ENCODE data around the gene RNF126. TPM values are rescaled to one million over a fixed set of nuclear protein-coding genes. Genes with fewer than 3 reads are reported as not detected.
"Not testable (repeated sequence)": the region's sequence is repeated elsewhere in the genome, so short reads cannot be mapped to it uniquely, and the experiment has no call there.

The RNF126 gene
- total and polyA plus RNA-seq, 2 experiments from 2014 or later: 42.7 to 89.6 TPM

DNA sequence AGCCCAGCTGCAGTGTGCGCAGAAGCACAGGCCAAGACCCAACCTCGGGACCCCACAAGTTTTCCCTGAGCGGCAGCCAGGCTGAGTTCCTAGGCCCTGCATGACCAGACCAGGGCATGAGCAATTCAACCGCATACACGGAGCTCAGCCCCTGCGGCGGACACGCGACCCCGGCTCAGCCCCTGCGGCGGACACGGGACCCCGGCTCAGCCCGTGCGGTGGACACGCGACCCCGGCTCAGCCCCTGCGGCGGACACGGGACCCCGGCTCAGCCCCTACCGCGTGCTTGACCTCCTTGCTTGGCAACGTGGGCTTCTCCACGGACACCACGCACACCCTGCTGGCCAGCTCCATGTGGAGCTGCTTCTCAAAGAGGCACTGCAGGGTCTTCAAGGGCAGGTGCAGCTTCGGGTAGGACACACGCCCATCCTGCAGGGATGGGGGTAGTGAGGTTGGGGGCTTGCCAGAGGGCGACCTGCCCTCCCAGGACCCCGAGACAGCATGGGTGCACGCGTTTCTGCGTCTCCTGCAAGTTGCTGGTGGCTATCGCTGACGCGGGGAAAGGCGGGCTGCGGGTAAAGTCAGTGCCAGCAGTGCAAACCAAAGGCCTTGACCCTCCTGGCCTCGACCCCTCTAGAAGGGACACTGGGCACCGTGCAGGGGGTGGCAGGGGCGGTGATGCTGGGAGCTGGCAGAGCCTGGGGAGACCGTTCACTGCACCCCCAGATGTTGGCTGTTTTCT, 39.7 kb downstream of the RNF126 start:
- H3K4me3 ChIP-seq: no peak overlapping the region
- H3K9me2 ChIP-seq (replicated peaks; ENCODE audit: insufficient read depth): no peaks in the 10 kb centered on the region
- no peak overlapping the region for H3K27ac ChIP-seq
- H3K4me1 ChIP-seq (ENCODE audit: insufficient read depth): no peaks in the 10 kb centered on the region
- peaks cover 5% of the 10 kb centered on the region for H3K79me2 ChIP-seq
- WGBS (ENCODE audit: low lambda C conversion rate, missing lambda C conversion rate): 97% methylated on average over 43 of the region's 44 CpGs
- H3K9me3 ChIP-seq (ENCODE audit: low read depth): no peaks in the 10 kb centered on the region
- H4K20me1 ChIP-seq (ENCODE audit: insufficient read depth, poor library complexity, severe bottlenecking): no peaks in the 10 kb centered on the region
- H2AFZ ChIP-seq: no peak overlapping the region
- no peaks in the 10 kb centered on the region for H3K27me3 ChIP-seq
- no peak overlapping the region for H3K4me2 ChIP-seq
- no peaks in the 10 kb centered on the region for H3K36me3 ChIP-seq (replicated peaks; ENCODE audit: insufficient read depth, low read depth)
- TF ChIP-seq, protein P1, sequence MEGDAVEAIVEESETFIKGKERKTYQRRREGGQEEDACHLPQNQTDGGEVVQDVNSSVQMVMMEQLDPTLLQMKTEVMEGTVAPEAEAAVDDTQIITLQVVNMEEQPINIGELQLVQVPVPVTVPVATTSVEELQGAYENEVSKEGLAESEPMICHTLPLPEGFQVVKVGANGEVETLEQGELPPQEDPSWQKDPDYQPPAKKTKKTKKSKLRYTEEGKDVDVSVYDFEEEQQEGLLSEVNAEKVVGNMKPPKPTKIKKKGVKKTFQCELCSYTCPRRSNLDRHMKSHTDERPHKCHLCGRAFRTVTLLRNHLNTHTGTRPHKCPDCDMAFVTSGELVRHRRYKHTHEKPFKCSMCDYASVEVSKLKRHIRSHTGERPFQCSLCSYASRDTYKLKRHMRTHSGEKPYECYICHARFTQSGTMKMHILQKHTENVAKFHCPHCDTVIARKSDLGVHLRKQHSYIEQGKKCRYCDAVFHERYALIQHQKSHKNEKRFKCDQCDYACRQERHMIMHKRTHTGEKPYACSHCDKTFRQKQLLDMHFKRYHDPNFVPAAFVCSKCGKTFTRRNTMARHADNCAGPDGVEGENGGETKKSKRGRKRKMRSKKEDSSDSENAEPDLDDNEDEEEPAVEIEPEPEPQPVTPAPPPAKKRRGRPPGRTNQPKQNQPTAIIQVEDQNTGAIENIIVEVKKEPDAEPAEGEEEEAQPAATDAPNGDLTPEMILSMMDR (IDR thresholded peaks at IDR 0.05; ENCODE audit: poor library complexity): no peak
- no peak for TF ChIP-seq EZH2phosphoT487 (IDR thresholded peaks at IDR 0.05; ENCODE audit: low read depth, severe bottlenecking, unreplicated experiment)
- TF ChIP-seq EZH2 (IDR thresholded peaks at IDR 0.05; ENCODE audit: borderline replicate concordance): no peak
- no peak for DNase-seq (ENCODE audit: low spot score)

DNA sequence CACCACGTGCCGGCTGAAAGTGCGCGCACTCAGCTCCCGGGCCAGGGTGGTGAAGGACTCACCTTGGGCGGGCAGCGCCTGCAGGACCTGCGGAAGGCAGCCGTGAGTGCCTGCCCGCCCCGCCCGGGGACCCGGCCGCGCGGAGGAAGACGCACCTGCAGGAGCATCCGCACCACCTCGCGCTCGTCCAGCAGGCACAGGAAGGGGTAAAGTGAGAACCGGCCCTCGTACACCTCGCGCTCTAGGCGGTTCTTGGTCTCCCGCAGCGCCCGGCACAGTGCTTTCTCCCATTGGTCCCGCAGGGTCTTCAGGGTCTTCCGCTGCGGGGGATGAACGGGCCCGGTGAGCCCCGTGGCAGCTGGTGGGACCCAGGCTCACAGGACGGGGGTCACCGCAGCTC, 40.3 kb downstream of the RNF126 start:
- no peaks in the 10 kb centered on the region for H3K9me2 ChIP-seq (replicated peaks; ENCODE audit: insufficient read depth)
- no peaks in the 10 kb centered on the region for H3K4me1 ChIP-seq (ENCODE audit: insufficient read depth)
- no peak overlapping the region for H3K27ac ChIP-seq
- H3K4me3 ChIP-seq: no peak overlapping the region
- H3K79me2 ChIP-seq: no peaks in the 10 kb centered on the region
- no peak overlapping the region for H2AFZ ChIP-seq
- no peak for DNase-seq (ENCODE audit: low spot score)
- no peaks in the 10 kb centered on the region for H3K9me3 ChIP-seq (ENCODE audit: low read depth)
- no peak for TF ChIP-seq EZH2 (IDR thresholded peaks at IDR 0.05; ENCODE audit: borderline replicate concordance)
- no peak for TF ChIP-seq EZH2phosphoT487 (IDR thresholded peaks at IDR 0.05; ENCODE audit: low read depth, severe bottlenecking, unreplicated experiment)
- TF ChIP-seq, protein P1 (IDR thresholded peaks at IDR 0.05; ENCODE audit: poor library complexity): no peak
- H4K20me1 ChIP-seq (ENCODE audit: insufficient read depth, poor library complexity, severe bottlenecking): no peaks in the 10 kb centered on the region
- H3K4me2 ChIP-seq: no peak overlapping the region
- H3K27me3 ChIP-seq: no peaks in the 10 kb centered on the region
- no peaks in the 10 kb centered on the region for H3K36me3 ChIP-seq (replicated peaks; ENCODE audit: insufficient read depth, low read depth)
- WGBS (ENCODE audit: low lambda C conversion rate, missing lambda C conversion rate): 95% methylated on average over 23 of the region's 37 CpGs

DNA sequence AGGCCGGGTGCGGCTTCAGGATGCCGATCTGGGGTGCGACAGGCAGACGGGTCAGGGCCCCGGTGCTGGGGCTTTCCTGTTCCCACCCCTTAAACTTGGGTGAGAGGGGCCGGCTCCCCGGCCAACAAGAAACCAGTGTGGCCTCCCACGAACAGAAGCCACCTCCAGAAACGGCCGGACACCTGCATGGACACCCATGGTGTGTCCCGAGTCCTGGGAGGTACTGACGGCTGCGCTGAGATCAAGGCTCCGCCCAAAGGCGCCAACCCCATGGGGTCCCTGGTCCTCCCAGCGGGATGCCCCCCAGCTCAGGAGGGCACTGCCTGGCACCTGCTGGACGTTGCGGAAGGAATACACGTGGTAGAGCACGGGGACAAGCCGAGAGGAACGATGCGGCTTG, 41.2 kb downstream of the RNF126 start:
- Histone ChIP-seq H2AFZ (no peak overlapping the region), H3K4me3 (no peak overlapping the region), H3K9me2 (replicated peaks; ENCODE audit: insufficient read depth) (no peaks in the 10 kb centered on the region), H3K4me1 (ENCODE audit: insufficient read depth) (no peaks in the 10 kb centered on the region), H3K36me3 (replicated peaks; ENCODE audit: insufficient read depth, low read depth) (no peaks in the 10 kb centered on the region), H3K4me2 (no peak overlapping the region), H3K27me3 (no peaks in the 10 kb centered on the region), H3K9me3 (ENCODE audit: low read depth) (no peaks in the 10 kb centered on the region), H4K20me1 (ENCODE audit: insufficient read depth, poor library complexity, severe bottlenecking) (no peaks in the 10 kb centered on the region), H3K79me2 (no peaks in the 10 kb centered on the region), H3K27ac (no peak overlapping the region)
- no peak for DNase-seq (ENCODE audit: low spot score)
- TF ChIP-seq EZH2 (IDR thresholded peaks at IDR 0.05; ENCODE audit: borderline replicate concordance) (no peak), EZH2phosphoT487 (IDR thresholded peaks at IDR 0.05; ENCODE audit: low read depth, severe bottlenecking, unreplicated experiment) (no peak)
- TF ChIP-seq, protein P1 (IDR thresholded peaks at IDR 0.05; ENCODE audit: poor library complexity): no peak
- 98% methylated on average over 24 of the region's 24 CpGs for WGBS (ENCODE audit: low lambda C conversion rate, missing lambda C conversion rate)

DNA sequence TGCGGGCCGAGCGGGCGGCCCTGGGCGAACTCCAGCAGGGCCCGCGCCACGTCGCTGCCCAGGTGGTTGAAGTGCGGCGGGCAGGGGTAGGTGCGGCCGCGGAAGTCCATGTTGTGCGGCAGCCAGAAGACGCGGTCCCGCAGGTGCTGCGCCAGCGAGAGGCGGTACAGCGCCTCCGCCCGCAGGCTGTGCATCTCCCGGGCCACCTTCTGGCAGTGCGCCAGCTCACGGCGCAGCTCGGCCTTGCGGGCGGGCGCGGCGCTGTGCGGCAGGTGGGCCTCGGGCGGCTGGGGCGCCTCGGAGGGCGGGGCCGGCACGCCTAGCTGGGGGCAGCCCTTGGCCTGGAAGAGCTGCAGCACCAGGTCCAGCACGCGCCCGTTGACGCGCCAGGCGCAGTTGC, 41.8 kb downstream of the RNF126 start:
- H3K4me3 ChIP-seq; H3K27ac ChIP-seq; H3K9me2 ChIP-seq (replicated peaks; ENCODE audit: insufficient read depth); H2AFZ ChIP-seq; H3K4me1 ChIP-seq (ENCODE audit: insufficient read depth); H4K20me1 ChIP-seq (ENCODE audit: insufficient read depth, poor library complexity, severe bottlenecking); H3K79me2 ChIP-seq; H3K4me2 ChIP-seq; H3K9me3 ChIP-seq (ENCODE audit: low read depth); DNase-seq (ENCODE audit: low spot score); H3K27me3 ChIP-seq; H3K36me3 ChIP-seq (replicated peaks; ENCODE audit: insufficient read depth, low read depth): not testable (repeated sequence)
- 99% methylated on average over 36 of the region's 48 CpGs for WGBS (ENCODE audit: low lambda C conversion rate, missing lambda C conversion rate)

Data from hepatocyte (in vitro differentiated cells).